Hepatocyte (in vitro differentiated cells): ENCODE measurements around the gene OVCH2.

Experiments used
- EZH2 ChIP-seq: fragments of 200-600 bp; sonication (generic); IDR thresholded peaks from 2 replicates; pipeline ENCODE4 v1.6.1; 2016; ENCODE audit warnings: antibody characterized with exemption, mild to moderate bottlenecking, borderline replicate concordance
- EZH2phosphoT487 ChIP-seq: fragments of 200-600 bp; sonication (generic); IDR thresholded peaks from one replicate; pipeline ENCODE4 v1.6.1; 2018; ENCODE audit warnings: antibody characterized with exemption, mild to moderate bottlenecking, low read depth, moderate library complexity; ENCODE audit not compliant: unreplicated experiment, severe bottlenecking
- TF ChIP-seq, protein P1 (sequence below): fragments of 200-600 bp; sonication (generic); IDR thresholded peaks from 2 replicates; pipeline ENCODE4 v1.5.1; 2016; ENCODE audit warnings: antibody characterized with exemption, mild to moderate bottlenecking; ENCODE audit not compliant: poor library complexity

GRCh38 chr11:7656704-7657103, 49.6 kb downstream of the OVCH2 start:
- TF ChIP-seq, protein P1, sequence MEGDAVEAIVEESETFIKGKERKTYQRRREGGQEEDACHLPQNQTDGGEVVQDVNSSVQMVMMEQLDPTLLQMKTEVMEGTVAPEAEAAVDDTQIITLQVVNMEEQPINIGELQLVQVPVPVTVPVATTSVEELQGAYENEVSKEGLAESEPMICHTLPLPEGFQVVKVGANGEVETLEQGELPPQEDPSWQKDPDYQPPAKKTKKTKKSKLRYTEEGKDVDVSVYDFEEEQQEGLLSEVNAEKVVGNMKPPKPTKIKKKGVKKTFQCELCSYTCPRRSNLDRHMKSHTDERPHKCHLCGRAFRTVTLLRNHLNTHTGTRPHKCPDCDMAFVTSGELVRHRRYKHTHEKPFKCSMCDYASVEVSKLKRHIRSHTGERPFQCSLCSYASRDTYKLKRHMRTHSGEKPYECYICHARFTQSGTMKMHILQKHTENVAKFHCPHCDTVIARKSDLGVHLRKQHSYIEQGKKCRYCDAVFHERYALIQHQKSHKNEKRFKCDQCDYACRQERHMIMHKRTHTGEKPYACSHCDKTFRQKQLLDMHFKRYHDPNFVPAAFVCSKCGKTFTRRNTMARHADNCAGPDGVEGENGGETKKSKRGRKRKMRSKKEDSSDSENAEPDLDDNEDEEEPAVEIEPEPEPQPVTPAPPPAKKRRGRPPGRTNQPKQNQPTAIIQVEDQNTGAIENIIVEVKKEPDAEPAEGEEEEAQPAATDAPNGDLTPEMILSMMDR, result no peak
- TF ChIP-seq EZH2 (no peak), EZH2phosphoT487 (no peak)
